ENCODE measurements around the gene GLG1.
"Not testable (repeated sequence)": the region's sequence is repeated elsewhere in the genome, so short reads cannot be mapped to it uniquely, and the experiment has no call there.

The GLG1 gene

DNA sequence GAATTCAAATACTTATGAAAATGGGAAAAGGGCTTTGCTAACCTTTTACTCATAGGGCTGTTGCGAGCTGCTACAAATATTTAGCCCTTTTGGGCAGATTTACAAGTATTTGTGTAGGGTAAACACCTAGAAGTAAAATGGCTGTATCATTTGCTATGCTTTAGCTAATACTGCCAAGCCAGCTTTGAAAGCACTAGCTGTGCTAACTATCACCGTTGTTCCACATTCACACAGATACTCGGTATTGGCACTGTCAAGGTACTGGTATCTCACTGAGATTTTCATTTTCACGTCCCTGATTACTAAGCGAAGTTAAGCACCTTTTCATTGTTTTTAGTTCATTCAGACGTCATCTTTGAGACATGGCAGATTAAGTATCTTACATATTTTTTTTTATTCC is 84.8 kb downstream of the GLG1 start:
- H3K4me1 ChIP-seq, result no peaks in the 10 kb centered on the region
- no peaks in the 10 kb centered on the region for H3K27me3 ChIP-seq (ENCODE audit: low read depth)
- peaks cover 11% of the 10 kb centered on the region for H3K36me3 ChIP-seq (replicated peaks)
- H3K9me3 ChIP-seq, result no peaks in the 10 kb centered on the region; the same call in 1 of the 2 replicates
- in situ Hi-C loops (cut with MboI; ENCODE audit: low sequenced_read_pairs), result no loop called here
- H3K4me3 ChIP-seq, result no peak overlapping the region
- no peak for DNase-seq (ENCODE audit: low spot score in 2 of 2)

DNA sequence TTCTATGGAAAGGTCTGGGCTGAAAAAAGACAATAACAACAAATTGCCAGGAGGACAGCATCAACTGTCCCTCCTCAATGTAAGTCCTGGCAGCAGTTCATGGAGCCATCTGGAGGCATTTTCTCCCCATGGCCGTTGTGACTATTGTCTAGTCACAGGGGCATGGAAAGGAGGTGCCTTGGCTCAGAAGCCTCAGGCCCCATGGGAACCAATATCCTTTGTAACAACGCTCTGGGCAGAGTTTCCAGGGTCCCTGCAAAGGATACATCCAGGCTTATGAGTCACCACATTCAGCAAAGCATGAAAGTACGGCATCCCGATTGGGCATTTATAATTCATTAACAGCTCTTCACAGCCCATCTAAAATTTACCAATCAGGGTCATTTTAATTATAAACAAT is 85.2 kb downstream of the GLG1 start:
- in situ Hi-C loops (cut with MboI; ENCODE audit: low sequenced_read_pairs), result no loop called here
- no peak for DNase-seq (ENCODE audit: low spot score in 2 of 2)
- no peak overlapping the region for H3K4me3 ChIP-seq
- H3K4me1 ChIP-seq, result no peaks in the 10 kb centered on the region
- no peaks in the 10 kb centered on the region for H3K27me3 ChIP-seq (ENCODE audit: low read depth)
- peaks cover 11% of the 10 kb centered on the region for H3K36me3 ChIP-seq (replicated peaks)
- H3K9me3 ChIP-seq, result no peaks in the 10 kb centered on the region; the same call in 1 of the 2 replicates

DNA sequence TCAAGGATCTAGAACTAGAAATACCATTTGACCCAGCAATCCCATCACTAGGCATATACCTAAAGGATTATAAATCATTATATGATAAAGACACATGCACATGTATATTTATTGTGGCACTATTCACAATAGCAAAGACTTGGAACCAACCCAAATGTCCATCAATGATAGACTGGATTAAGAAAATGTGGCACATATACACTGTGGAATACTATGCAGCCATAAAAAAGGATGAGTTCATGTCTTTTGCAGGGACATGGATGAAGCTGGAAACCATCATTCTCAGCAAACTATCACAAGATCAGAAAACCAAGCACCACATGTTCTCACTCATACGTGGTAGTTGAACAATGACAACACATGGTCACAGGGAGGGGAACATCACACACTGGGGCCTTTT is 88.0 kb downstream of the GLG1 start:
- H3K4me3 ChIP-seq; DNase-seq (ENCODE audit: low spot score in 2 of 2); H3K9me3 ChIP-seq; H3K27me3 ChIP-seq (ENCODE audit: low read depth); in situ Hi-C loops (cut with MboI; ENCODE audit: low sequenced_read_pairs); H3K36me3 ChIP-seq (replicated peaks); H3K4me1 ChIP-seq: not testable (repeated sequence)

DNA sequence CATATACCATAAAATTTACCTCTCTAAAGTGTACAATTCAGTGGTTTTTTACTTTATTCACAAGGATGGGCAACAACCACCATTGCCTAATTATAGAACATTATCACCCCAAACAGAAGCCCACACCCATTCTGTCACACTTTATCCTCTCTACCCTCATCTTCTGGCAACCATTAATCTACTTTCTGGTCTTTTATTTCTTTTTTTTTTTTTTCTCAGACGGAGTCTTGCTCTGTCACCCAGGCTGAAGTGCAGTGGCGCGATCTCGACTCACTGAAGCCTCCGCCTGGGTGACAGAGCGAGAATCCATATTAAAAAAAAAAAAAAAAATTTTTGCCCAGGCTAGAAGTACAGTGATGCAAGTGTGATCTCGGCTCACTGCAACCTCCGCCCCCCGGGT is 95.0 kb downstream of the GLG1 start:
- Histone ChIP-seq H3K27me3 (ENCODE audit: low read depth) (no peaks in the 10 kb centered on the region), H3K36me3 (replicated peaks) (peaks cover 4% of the 10 kb centered on the region), H3K9me3 (no peaks in the 10 kb centered on the region), H3K4me1 (peaks cover 17% of the 10 kb centered on the region), H3K4me3 (no peak overlapping the region)
- no peak for DNase-seq (ENCODE audit: low spot score in 2 of 2)
- in situ Hi-C loops (cut with MboI; ENCODE audit: low sequenced_read_pairs), result no loop called here

DNA sequence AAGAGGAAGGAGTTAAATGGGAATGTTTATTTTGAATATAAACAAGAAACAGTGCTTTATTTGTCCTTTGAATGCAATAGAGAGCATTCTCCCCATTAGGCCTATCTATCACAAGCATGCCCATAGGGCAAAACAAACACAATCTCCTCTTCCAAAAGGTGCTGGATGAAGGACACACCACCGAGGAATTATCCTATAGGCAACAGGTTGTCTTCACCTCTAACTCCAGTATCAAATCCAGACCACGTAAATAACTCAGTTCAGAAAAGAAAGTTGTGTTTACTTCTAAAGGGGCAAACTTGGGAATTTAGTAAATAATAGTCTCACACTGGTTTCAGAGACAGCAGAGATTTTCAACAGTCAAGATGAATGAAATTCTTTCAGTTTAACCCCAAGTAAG is 101.9 kb downstream of the GLG1 start:
- peaks cover 5% of the 10 kb centered on the region for H3K4me1 ChIP-seq
- H3K9me3 ChIP-seq, result no peaks in the 10 kb centered on the region
- H3K27me3 ChIP-seq (ENCODE audit: low read depth), result no peaks in the 10 kb centered on the region
- in situ Hi-C loops (cut with MboI; ENCODE audit: low sequenced_read_pairs), result no loop called here
- H3K4me3 ChIP-seq, result no peak overlapping the region
- peaks cover 27% of the 10 kb centered on the region for H3K36me3 ChIP-seq (replicated peaks)
- no peak for DNase-seq (ENCODE audit: low spot score in 2 of 2)

DNA sequence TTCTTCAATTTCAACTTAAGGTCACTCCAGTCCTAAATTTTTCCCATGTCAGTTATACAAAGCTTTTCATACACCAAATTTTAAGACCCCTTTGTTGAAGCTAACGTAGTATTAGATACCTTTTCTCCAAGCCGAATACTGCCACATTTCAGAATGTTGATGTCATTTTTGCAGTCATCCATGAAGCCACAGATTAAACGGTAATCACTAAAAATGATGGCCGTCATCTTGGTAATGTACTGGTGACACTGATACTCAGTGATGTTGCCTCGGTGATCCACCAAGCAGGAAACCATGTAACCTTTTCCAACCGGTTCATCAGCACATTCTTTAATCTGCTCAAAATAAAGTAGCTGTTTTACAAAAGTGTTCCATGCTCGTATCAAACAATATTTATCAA is 103.5 kb downstream of the GLG1 start:
- Histone ChIP-seq H3K27me3 (ENCODE audit: low read depth) (no peaks in the 10 kb centered on the region), H3K4me3 (no peak overlapping the region)

DNA sequence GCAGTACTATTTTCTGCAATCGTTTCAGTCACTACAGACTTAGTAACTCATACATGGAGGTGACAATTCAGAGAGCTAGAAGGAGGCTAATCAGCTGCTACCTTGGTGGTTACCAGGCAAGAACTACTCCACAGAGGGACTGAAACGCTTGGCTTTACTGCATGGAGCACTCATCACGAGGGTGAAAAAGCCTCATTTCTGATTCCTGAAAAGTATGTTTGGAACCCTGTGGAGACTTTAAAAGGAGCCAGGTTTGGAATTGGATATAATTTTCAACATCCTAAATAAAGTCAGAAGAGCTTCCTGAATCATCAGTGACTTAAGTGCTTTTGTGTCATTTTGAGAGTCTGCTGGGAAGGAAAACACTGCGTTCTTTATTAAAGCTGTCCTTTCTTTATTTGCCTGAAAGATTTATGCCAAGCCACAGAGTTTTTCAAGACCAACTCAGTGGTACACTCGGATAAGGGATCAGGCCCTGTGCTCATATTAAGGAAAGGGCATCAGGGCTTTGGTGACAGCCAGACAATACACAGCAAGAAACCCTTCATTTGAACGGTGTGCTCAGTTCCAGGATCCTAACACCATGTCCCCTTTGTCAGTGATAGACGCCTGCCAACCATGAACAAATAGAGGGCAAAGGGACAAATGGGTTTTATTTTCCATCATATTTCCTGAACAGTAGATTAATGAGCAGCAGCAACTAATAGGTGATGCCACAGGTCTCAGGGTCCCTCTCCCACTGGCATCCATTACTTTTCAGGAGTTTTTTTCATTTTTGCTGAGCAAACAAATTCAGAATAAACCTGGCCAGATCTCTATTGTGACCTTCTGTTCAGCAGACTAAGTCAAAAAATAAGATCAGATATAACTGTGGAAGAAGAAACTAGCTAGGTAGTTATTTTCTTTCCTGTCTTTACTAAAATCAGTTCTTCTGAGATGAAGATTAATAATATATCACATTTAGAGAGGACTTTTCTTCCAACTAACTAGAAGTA is 105.1 kb downstream of the GLG1 start:
- DNase-seq (ENCODE audit: low spot score in 2 of 2), result no peak
- Histone ChIP-seq H3K4me3 (no peak overlapping the region), H3K36me3 (replicated peaks) (peaks cover 21% of the 10 kb centered on the region), H3K9me3 (no peaks in the 10 kb centered on the region), H3K27me3 (ENCODE audit: low read depth) (no peaks in the 10 kb centered on the region), H3K4me1 (peaks cover 2% of the 10 kb centered on the region; the same call in 1 of the 2 replicates)
- in situ Hi-C loops (cut with MboI; ENCODE audit: low sequenced_read_pairs), result no loop called here

More for the DNA sequence above, 103.5 kb downstream of the GLG1 start:
- DNase-seq (ENCODE audit: low spot score in 2 of 2), result no peak
- Histone ChIP-seq H3K36me3 (replicated peaks) (peaks cover 27% of the 10 kb centered on the region), H3K4me1 (peaks cover 2% of the 10 kb centered on the region; the same call in 1 of the 2 replicates), H3K9me3 (no peaks in the 10 kb centered on the region)
- in situ Hi-C loops (cut with MboI; ENCODE audit: low sequenced_read_pairs), result no loop called here

DNA sequence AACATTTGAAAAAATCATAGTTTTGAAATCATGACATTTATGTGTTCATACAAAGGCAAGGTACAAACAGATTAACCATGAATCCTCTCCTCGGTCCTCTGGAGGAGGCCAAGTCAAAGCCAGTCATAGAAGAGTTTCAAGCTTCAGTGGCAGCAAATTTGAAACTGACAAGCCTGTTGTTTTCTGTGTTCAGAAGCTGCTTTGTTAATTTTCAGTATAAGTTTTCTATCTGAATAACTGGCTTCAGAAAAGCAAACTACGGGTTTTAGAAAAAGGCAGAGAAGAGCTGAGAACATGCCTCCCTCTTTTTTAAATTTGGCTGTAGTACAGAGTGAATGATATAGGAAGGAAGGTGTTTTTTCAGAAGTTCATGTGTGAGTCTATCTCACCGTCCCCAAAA is 106.0 kb downstream of the GLG1 start:
- DNase-seq (ENCODE audit: low spot score in 2 of 2), result no peak
- H3K36me3 ChIP-seq (replicated peaks), result peaks cover 24% of the 10 kb centered on the region
- H3K4me3 ChIP-seq, result no peak overlapping the region
- in situ Hi-C loops (cut with MboI; ENCODE audit: low sequenced_read_pairs), result no loop called here
- peaks cover 2% of the 10 kb centered on the region; the same call in 1 of the 2 replicates for H3K4me1 ChIP-seq
- H3K9me3 ChIP-seq, result no peaks in the 10 kb centered on the region
- H3K27me3 ChIP-seq (ENCODE audit: low read depth), result no peaks in the 10 kb centered on the region

DNA sequence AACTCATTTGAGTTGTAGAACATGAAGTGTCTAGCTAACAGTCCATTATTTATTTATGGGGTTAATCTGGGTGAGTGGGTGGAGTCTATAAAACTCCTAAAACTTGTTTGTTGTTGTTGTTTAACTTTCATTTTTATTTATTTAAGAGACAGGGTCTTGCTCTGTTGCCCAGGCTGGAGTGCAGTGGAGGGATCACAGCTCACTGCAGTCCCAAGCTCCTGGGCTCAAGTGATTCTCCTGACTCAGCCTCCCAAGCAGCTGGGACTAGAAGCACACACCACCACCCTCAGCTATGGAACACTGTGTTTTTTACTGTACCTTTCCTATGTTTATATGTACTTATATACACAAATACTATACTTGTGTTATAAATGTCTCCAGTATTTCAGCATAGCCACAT is 107.8 kb downstream of the GLG1 start:
- Histone ChIP-seq H3K27me3 (ENCODE audit: low read depth) (no peaks in the 10 kb centered on the region), H3K4me1 (peaks cover 2% of the 10 kb centered on the region; the same call in 1 of the 2 replicates), H3K36me3 (replicated peaks) (peaks cover 24% of the 10 kb centered on the region), H3K4me3 (no peak overlapping the region), H3K9me3 (no peaks in the 10 kb centered on the region)
- in situ Hi-C loops (cut with MboI; ENCODE audit: low sequenced_read_pairs), result no loop called here
- no peak for DNase-seq (ENCODE audit: low spot score in 2 of 2)

DNA sequence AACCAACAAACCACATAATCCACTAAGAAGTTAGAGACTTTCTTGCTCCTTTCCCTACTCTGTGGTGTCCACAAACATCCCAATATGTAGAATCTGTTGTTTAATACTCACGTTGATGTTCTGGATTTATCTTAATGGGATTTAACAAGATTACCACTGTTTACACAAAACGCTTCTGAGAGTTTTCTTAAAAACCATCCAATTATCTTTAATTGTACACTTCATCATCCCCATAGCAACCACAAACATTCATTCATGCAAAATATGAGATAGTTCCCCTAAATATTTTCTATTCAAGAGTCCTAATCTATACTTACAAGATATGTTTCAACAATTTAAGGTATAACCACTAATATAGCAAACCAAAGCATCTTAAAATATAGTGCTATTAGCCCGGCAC is 109.2 kb downstream of the GLG1 start:
- Histone ChIP-seq H3K9me3 (no peaks in the 10 kb centered on the region), H3K36me3 (replicated peaks) (peaks cover 19% of the 10 kb centered on the region), H3K27me3 (ENCODE audit: low read depth) (no peaks in the 10 kb centered on the region), H3K4me3 (no peak overlapping the region), H3K4me1 (peaks cover 2% of the 10 kb centered on the region; the same call in 1 of the 2 replicates)
- in situ Hi-C loops (cut with MboI; ENCODE audit: low sequenced_read_pairs), result no loop called here
- no peak for DNase-seq (ENCODE audit: low spot score in 2 of 2)

DNA sequence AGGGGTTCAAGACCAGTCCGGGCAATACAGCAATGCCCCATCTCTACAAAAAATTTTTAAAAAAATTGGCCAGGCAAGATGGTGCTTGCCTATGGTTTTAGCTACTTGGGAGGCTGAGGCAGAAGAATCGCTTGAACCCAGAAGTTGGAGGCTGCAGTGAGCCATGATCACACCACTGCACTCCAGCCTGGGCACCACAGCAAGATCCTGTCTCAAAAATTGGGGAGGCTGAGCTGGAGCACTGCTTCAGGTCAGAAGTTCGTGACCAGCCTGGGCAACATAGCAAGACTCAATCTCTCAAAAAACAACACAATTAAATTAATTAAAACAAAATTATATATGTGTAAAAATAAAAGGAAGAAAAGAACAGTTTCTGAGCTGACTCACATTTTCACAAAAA is 110.9 kb downstream of the GLG1 start:
- in situ Hi-C loops (cut with MboI; ENCODE audit: low sequenced_read_pairs), result no loop called here
- peaks cover 26% of the 10 kb centered on the region for H3K36me3 ChIP-seq (replicated peaks)

DNA sequence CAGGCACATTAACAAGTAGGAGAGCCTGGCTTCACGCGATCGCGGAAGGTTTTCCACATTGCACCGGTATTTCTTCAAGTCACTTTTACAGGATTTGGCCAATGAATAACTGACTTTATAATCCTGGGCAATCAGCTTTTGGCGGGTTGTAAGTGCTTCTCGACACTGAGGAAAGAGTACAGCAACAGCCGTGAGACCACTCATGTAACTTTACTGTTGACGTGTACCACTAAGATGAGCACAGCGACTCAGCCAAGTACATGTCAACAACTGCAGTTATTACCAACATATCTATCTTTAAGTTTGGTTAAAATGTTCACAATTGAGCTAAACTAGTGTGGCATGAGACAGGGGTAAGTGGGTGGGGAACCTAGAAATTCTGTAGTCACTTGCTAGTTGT is 113.9 kb downstream of the GLG1 start:
- H3K27me3 ChIP-seq (ENCODE audit: low read depth), result no peaks in the 10 kb centered on the region
- H3K4me1 ChIP-seq, result no peaks in the 10 kb centered on the region
- in situ Hi-C loops (cut with MboI; ENCODE audit: low sequenced_read_pairs), result no loop called here
- no peak for DNase-seq (ENCODE audit: low spot score in 2 of 2)
- H3K4me3 ChIP-seq, result no peak overlapping the region
- H3K36me3 ChIP-seq (replicated peaks), result peaks cover 36% of the 10 kb centered on the region
- no peaks in the 10 kb centered on the region for H3K9me3 ChIP-seq

More for the DNA sequence above, 110.9 kb downstream of the GLG1 start:
- no peak overlapping the region for H3K4me3 ChIP-seq
- H3K9me3 ChIP-seq, result no peaks in the 10 kb centered on the region
- H3K27me3 ChIP-seq (ENCODE audit: low read depth), result no peaks in the 10 kb centered on the region
- no peak for DNase-seq (ENCODE audit: low spot score in 2 of 2)
- H3K4me1 ChIP-seq, result no peaks in the 10 kb centered on the region

DNA sequence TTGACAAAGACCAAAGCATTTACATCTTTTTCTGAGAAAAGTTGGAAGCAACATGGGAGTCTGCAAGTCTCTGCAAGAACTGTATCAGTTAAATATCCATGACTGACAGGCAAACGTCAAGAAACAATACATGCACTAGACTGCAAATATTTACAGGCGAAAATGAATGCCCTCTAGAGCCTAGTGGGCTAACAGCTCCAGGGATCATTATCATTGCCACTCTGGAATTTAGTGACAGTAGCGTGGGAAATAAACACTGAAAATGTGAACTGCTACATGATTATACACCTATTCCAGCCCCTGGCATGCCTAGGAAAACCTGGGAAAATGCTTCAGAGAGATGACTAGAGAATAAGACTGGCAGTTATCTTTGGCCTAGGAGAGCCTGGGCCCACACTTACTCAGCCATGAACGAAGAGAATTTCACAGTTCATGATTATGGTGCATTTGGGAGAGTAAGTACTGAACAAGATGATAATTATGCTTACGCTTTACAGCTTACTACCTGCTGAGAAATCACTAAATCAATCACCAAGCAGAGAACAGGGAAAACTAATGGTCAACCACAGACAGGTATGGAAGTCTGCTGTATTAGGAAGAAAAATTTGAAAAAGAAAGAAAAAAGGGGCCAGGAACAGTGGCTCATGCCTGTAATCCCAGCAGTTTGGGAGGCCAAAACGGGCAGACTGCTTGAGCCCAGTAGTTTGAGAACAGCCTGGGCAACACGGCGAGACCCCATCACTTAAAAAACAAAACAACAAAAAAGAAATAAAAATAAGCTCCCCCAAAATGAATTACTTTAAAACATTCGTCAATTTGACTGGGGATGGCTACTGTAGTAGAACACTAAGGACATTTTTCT is 119.0 kb downstream of the GLG1 start:
- no peak overlapping the region for H3K4me3 ChIP-seq
- in situ Hi-C loops (cut with MboI; ENCODE audit: low sequenced_read_pairs), result no loop called here
- H3K27me3 ChIP-seq (ENCODE audit: low read depth), result no peaks in the 10 kb centered on the region
- H3K4me1 ChIP-seq, result peaks cover 5% of the 10 kb centered on the region
- H3K9me3 ChIP-seq, result no peaks in the 10 kb centered on the region
- peaks cover 27% of the 10 kb centered on the region for H3K36me3 ChIP-seq (replicated peaks)
- no peak for DNase-seq (ENCODE audit: low spot score in 2 of 2)

DNA sequence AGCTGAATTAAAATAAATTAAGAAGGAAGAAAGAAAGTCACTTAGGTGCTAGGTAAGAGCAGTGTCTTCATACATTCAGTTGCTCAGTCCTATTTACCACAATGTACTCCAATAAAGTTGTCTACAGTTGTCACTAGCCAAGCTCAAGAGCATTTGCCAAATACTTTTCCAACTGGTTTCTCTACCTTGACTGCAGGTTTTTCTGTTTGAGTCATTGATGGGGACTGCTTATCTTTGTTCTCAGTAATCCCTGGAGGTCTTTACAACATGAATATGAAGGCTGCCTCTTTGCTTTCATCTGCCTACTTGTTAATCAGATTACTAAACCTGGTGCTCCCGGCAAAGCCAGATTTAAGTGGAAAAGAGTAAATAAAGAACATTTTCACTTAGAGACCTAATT is 121.0 kb downstream of the GLG1 start:
- Histone ChIP-seq H3K4me3 (no peak overlapping the region), H3K36me3 (replicated peaks) (peaks cover 18% of the 10 kb centered on the region), H3K4me1 (peaks cover 5% of the 10 kb centered on the region), H3K9me3 (no peaks in the 10 kb centered on the region), H3K27me3 (ENCODE audit: low read depth) (no peaks in the 10 kb centered on the region)
- in situ Hi-C loops (cut with MboI; ENCODE audit: low sequenced_read_pairs), result no loop called here
- peak in 1 of 2 experiments; percentile 62 for DNase-seq (ENCODE audit: low spot score in 2 of 2)
